Erythroblast (primary cell): Measurements from ENCODE around the gene ARMH2.

Source experiments
- GATA1 ChIP-seq: IDR thresholded peaks from 2 replicates; pipeline ENCODE4 v1.6.1; 2011; ENCODE audit warnings: low read depth, mild to moderate bottlenecking, control low read depth, low read length, moderate library complexity
- POLR2A ChIP-seq: IDR thresholded peaks from 2 replicates; pipeline ENCODE4 v1.6.1; 2011; ENCODE audit warnings: mild to moderate bottlenecking, low read length

GRCh38 chr6:24760210-24760609, 38.5 kb downstream of the ARMH2 start:
- TF ChIP-seq POLR2A: no peak
- no peak for TF ChIP-seq GATA1
